Left lung (tissue), 10 donors: ENCODE data around the gene BACH2. TPM values are rescaled to one million over a fixed set of nuclear protein-coding genes. Genes with fewer than 3 reads are reported as not detected.

Experiments
- ATAC-seq: fragments of 200-7000 bp; cut with Tn5 transposase; one replicate; pipeline ENCODE4 v1.9.1; 2020; ENCODE audit warnings: moderate library complexity
- DNase-seq, 4 donors: peaks; one replicate each; pipeline ENCODE4 v3.0.0-alpha.2; 2013 to 2020
- H3K27ac ChIP-seq, 2 donors: fragments of 200-600 bp; sonication (generic) in 1 of 2; one replicate each; pipeline versions ENCODE4 v1.5.0 to v1.8.0; 2020 to 2021
- H3K27me3 ChIP-seq, 2 donors: fragments of 200-600 bp; sonication (generic) in 1 of 2; one replicate each; pipeline versions ENCODE4 v1.5.0 to v1.8.0; 2020 to 2021
- H3K36me3 ChIP-seq, 2 donors: fragments of 200-600 bp; sonication (generic) in 1 of 2; one replicate each; pipeline versions ENCODE4 v1.5.0 to v1.8.0; 2020 to 2021
- H3K4me1 ChIP-seq, 2 donors: fragments of 200-600 bp; one replicate each; pipeline ENCODE4 v1.8.0; 2021
- H3K4me3 ChIP-seq, 2 donors: fragments of 200-600 bp; sonication (generic) in 1 of 2; one replicate each; pipeline versions ENCODE4 v1.5.0 to v1.8.0; 2020 to 2021; ENCODE audit warnings: mild to moderate bottlenecking in 1 of 2
- H3K9me3 ChIP-seq, 2 donors: fragments of 200-600 bp; sonication (generic) in 1 of 2; one replicate each; pipeline versions ENCODE4 v1.5.0 to v1.8.0; 2020 to 2021
- CTCF ChIP-seq, 2 donors: fragments of 200-600 bp; sonication (generic) in 1 of 2; IDR thresholded peaks; one replicate each; pipeline versions ENCODE4 v1.5.0 to v1.8.0; 2021; ENCODE audit warnings: antibody characterized with exemption in 2 of 2
- intact Hi-C, 2 donors: fragments of 100-400 bp; cut with DNase I; formaldehyde crosslinking; loops; one replicate each; pipeline versions ENCODE4 v1.11.2 to v1.14.2; 2022
- polyA plus RNA-seq, 6 donors: library from polyadenylated mRNA; unstranded; fragments of 120-200 nt; gene quantifications; one replicate each; pipeline ENCODE4 v1.2.1, GENCODE V29; 2013; ENCODE audit not compliant: insufficient read length in 6 of 6
- total RNA-seq, 2 donors: library from RNA; stranded (reverse); fragmentation: NEBNext Ultra II Directional; extraction: Animal tissue kit (Norgen Biotek cat#: 25700); gene quantifications; one replicate each; pipeline ENCODE4 v1.2.1, GENCODE V29; 2021
- donor health status: DM: no; HTN: yes; CAD: no.
- donor health status: DM: no; HTN: no; CAD: no.

BACH2 gene
- total and polyA plus RNA-seq, 8 donors: 3.8 to 10.6 (median 8.9) TPM

GRCh38 chr6:90098001-90098531 is 198.6 kb downstream of the BACH2 start:
- intact Hi-C loops: no loop called here
- no peaks in the 10 kb centered on the region for H3K27me3 ChIP-seq
- no peak overlapping the region for H3K4me3 ChIP-seq
- no peaks in the 10 kb centered on the region for H3K9me3 ChIP-seq
- H3K36me3 ChIP-seq: no peaks in the 10 kb centered on the region
- TF ChIP-seq CTCF (IDR thresholded peaks at IDR 0.05): peak in 1 of 2 donors; percentile 17
- H3K27ac ChIP-seq: peak overlapping the region; percentile 45 to 75
- H3K4me1 ChIP-seq: peaks cover 0 to 33% of the 10 kb centered on the region in 2 donors
- DNase-seq (peak in 2 of 4 donors; percentile 63 to 78), ATAC-seq (peak; percentile 76)

GRCh38 chr6:90097356-90097755 is 199.3 kb downstream of the BACH2 start:
- Histone ChIP-seq H3K4me3 (no peak overlapping the region), H3K4me1 (peaks cover 0 to 25% of the 10 kb centered on the region in 2 donors), H3K27ac (peak overlapping the region; percentile 14 to 75), H3K9me3 (no peaks in the 10 kb centered on the region), H3K36me3 (no peaks in the 10 kb centered on the region), H3K27me3 (no peaks in the 10 kb centered on the region)
- intact Hi-C loops: no loop called here
- ATAC-seq (no peak), DNase-seq (no peak)
- TF ChIP-seq CTCF (IDR thresholded peaks at IDR 0.05): no peak

DNA sequence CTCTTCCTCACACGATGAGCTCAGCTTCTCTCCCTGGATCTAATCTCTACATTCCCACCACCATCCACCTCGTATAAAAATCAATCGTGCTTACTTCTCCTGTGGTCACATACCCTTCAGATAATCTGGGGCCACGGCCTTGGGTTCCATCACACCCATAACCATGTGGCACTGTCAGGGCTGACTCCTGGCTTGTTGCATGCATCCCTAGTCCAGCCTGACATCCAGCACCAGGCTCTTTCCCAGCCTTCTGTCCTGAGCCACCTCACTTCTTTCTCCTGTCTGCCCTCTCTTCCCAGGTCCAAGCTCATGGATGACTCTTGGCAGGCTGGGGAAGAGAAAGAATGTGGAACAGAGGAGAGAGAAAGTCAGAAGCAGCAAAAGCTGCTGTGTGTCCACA is 199.8 kb downstream of the BACH2 start:
- ATAC-seq: no peak
- Histone ChIP-seq H3K27ac (peak overlapping the region in 1 of 2 donors; percentile 75), H3K36me3 (no peaks in the 10 kb centered on the region), H3K4me3 (no peak overlapping the region), H3K9me3 (no peaks in the 10 kb centered on the region), H3K4me1 (peaks cover 0 to 25% of the 10 kb centered on the region in 2 donors), H3K27me3 (no peaks in the 10 kb centered on the region)
- no peak for TF ChIP-seq CTCF (IDR thresholded peaks at IDR 0.05)
- intact Hi-C loops: no loop called here
- no peak for DNase-seq

DNA sequence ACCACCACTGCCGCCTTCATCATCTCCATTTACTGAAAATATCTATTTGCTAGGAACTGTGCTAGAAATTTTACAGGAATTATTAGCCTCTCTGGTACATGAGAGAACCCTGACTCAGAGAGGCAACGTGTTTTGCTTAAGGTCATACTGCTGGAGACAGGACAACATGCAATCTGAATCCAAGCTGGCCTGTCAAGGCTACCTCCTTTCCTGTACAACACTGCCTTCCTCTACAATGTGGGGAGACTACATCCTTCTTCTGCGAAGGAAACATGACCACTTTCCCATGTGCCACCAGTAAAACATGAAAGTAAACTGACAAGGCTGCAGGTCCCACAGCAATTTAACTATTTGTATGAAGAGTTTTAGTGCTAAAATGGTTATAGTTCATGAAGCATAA is 200.9 kb downstream of the BACH2 start:
- no peak overlapping the region for H3K4me3 ChIP-seq
- H3K9me3 ChIP-seq: no peaks in the 10 kb centered on the region
- intact Hi-C loops: no loop called here
- no peak overlapping the region for H3K27ac ChIP-seq
- no peaks in the 10 kb centered on the region for H3K36me3 ChIP-seq
- ATAC-seq (no peak), DNase-seq (no peak)
- no peaks in the 10 kb centered on the region for H3K27me3 ChIP-seq
- TF ChIP-seq CTCF (IDR thresholded peaks at IDR 0.05): no peak
- peaks cover 0 to 25% of the 10 kb centered on the region in 2 donors for H3K4me1 ChIP-seq

DNA sequence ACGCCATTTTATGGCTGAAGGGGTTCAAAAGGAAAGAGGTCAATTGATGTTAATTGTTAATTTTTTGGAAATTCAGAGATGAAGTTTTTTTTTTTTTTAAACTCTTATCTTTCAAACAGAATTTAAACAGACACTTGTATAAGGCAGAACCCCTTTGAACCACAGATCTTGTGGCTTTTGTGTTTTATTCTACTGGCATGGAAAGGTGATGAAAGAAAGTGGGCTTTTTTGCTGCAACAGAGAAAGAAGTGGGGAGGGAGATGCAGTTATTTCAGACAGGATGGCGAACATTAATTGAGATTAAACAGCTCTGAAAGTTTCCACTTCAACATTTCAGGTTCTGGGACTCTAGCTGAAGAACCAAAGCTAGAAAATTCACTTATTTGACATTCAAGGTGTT is 201.5 kb downstream of the BACH2 start:
- Histone ChIP-seq H3K27me3 (no peaks in the 10 kb centered on the region), H3K36me3 (no peaks in the 10 kb centered on the region), H3K4me3 (no peak overlapping the region), H3K9me3 (no peaks in the 10 kb centered on the region), H3K27ac (no peak overlapping the region), H3K4me1 (peaks cover 0 to 25% of the 10 kb centered on the region in 2 donors)
- no peak for TF ChIP-seq CTCF (IDR thresholded peaks at IDR 0.05)
- intact Hi-C loops: no loop called here
- DNase-seq (no peak), ATAC-seq (no peak)
